ENCODE data around the gene BLVRA. TPM values are rescaled to one million over a fixed set of nuclear protein-coding genes. Genes with fewer than 3 reads are reported as not detected.

BLVRA gene
- total RNA-seq, 4 donors from 2014 or later: 25.4 to 38.9 (median 32.1) TPM

GRCh38 chr7:43753271-43753810 is 5.1 kb upstream of the BLVRA start:
- DNase-seq (ENCODE audit: low spot score in 2 of 2): no peak
- H3K4me3 ChIP-seq (ENCODE audit: low read depth, poor library complexity, severe bottlenecking): no peak overlapping the region
- TF ChIP-seq CTCF (IDR thresholded peaks at IDR 0.05) (no peak), POLR2A (IDR thresholded peaks at IDR 0.05) (no peak)
- intact Hi-C loops (cut with DNase I; ENCODE audit: low total_unique reads): no loop called here
- 71 to 80% methylated on average over 1 of the region's 1 CpG for WGBS, 2 donors

- intact Hi-C loops (cut with DNase I; ENCODE audit: low total_unique reads): no loop called here
- 79 to 82% methylated on average over 3 of the region's 3 CpGs for WGBS, 2 donors
- TF ChIP-seq POLR2A (IDR thresholded peaks at IDR 0.05): no peak
- no peak for TF ChIP-seq CTCF (IDR thresholded peaks at IDR 0.05)
- peak in 1 of 2 donors; percentile 52 for DNase-seq (ENCODE audit: low spot score in 2 of 2)
- no peak overlapping the region for H3K4me3 ChIP-seq (ENCODE audit: low read depth, poor library complexity, severe bottlenecking)
These were observed 4.6 kb upstream of the BLVRA start for GRCh38 chr7:43753843-43754242.

GRCh38 chr7:43754596-43754995 is 3.9 kb upstream of the BLVRA start:
- WGBS, 2 donors: 82 to 91% methylated on average over 4 of the region's 4 CpGs
- peak in 1 of 2 donors; percentile 58 for DNase-seq (ENCODE audit: low spot score in 2 of 2)
- intact Hi-C loops (cut with DNase I; ENCODE audit: low total_unique reads): no loop called here
- H3K4me3 ChIP-seq (ENCODE audit: low read depth, poor library complexity, severe bottlenecking): no peak overlapping the region
- TF ChIP-seq CTCF (IDR thresholded peaks at IDR 0.05) (no peak), POLR2A (IDR thresholded peaks at IDR 0.05) (no peak)

- no peak overlapping the region for H3K4me3 ChIP-seq (ENCODE audit: low read depth, poor library complexity, severe bottlenecking)
- peak in 1 of 2 donors; percentile 17 for DNase-seq (ENCODE audit: low spot score in 2 of 2)
- 81 to 89% methylated on average over 1 of the region's 1 CpG for WGBS, 2 donors
- intact Hi-C loops (cut with DNase I; ENCODE audit: low total_unique reads): no loop called here
- no peak for TF ChIP-seq CTCF (IDR thresholded peaks at IDR 0.05)
- no peak for TF ChIP-seq POLR2A (IDR thresholded peaks at IDR 0.05)
These were observed 2.0 kb upstream of the BLVRA start for GRCh38 chr7:43756368-43757072.

- TF ChIP-seq CTCF (IDR thresholded peaks at IDR 0.05) (no peak), POLR2A (IDR thresholded peaks at IDR 0.05) (no peak)
- no peak overlapping the region for H3K4me3 ChIP-seq (ENCODE audit: low read depth, poor library complexity, severe bottlenecking)
- intact Hi-C loops (cut with DNase I; ENCODE audit: low total_unique reads): no loop called here
- DNase-seq (ENCODE audit: low spot score in 2 of 2): peak in 1 of 2 donors; percentile 68
- 76 to 93% methylated on average over 2 of the region's 2 CpGs for WGBS, 2 donors
These were observed 1.3 kb upstream of the BLVRA start for GRCh38 chr7:43757073-43757720.

Data from lower leg skin (tissue), 4 donors.